Lung (tissue), 12 donors: ENCODE measurements around the gene NXPH3. TPM values are rescaled to one million over a fixed set of nuclear protein-coding genes. Genes with fewer than 3 reads are reported as not detected.

ENCODE experiments used
- ATAC-seq: fragments of 200-7000 bp; cut with Tn5 transposase; one replicate; pipeline ENCODE4 v1.9.1; 2020; ENCODE audit warnings: moderate number of reproducible peaks; ENCODE audit not compliant: insufficient read depth, low FRiP score
- DNase-seq, 3 donors: peaks; one replicate each; pipeline ENCODE4 v3.0.0-alpha.2; 2013 to 2017
- H3K27ac ChIP-seq, 2 donors: one replicate each; pipeline ENCODE4 v1.5.1; 2013; ENCODE audit warnings: mild to moderate bottlenecking in 2 of 2, moderate library complexity in 2 of 2, control low read depth in 1 of 2, inconsistent platforms in 1 of 2, low read depth in 1 of 2, low read length in 1 of 2
- H3K27me3 ChIP-seq, 3 donors: one replicate each; pipeline ENCODE4 v1.5.1; 2013; ENCODE audit warnings: low read length in 2 of 3; ENCODE audit not compliant: control insufficient read depth in 3 of 3, insufficient read depth in 3 of 3
- H3K36me3 ChIP-seq, 4 donors: one replicate each; pipeline ENCODE4 v1.5.1; 2013; ENCODE audit warnings: low read length in 4 of 4, mild to moderate bottlenecking in 1 of 4, moderate library complexity in 1 of 4; ENCODE audit not compliant: control insufficient read depth in 4 of 4, insufficient read depth in 4 of 4
- H3K4me1 ChIP-seq, 5 donors: one replicate each; pipeline ENCODE4 v1.5.1; 2013; ENCODE audit warnings: low read length in 5 of 5, mild to moderate bottlenecking in 2 of 5, moderate library complexity in 1 of 5; ENCODE audit not compliant: control insufficient read depth in 5 of 5, insufficient read depth in 5 of 5
- H3K4me3 ChIP-seq: one replicate; pipeline ENCODE4 v1.5.1; 2013; ENCODE audit warnings: mild to moderate bottlenecking, control low read depth, moderate library complexity
- H3K9ac ChIP-seq, 2 donors: one replicate each; pipeline ENCODE4 v1.5.1; 2013; ENCODE audit warnings: low read length in 2 of 2, control low read depth in 1 of 2; ENCODE audit not compliant: insufficient read depth in 1 of 2
- H3K9me3 ChIP-seq, 4 donors: one replicate each; pipeline ENCODE4 v1.5.1; 2013; ENCODE audit warnings: low read length in 3 of 4, mild to moderate bottlenecking in 1 of 4, moderate library complexity in 1 of 4; ENCODE audit not compliant: control insufficient read depth in 4 of 4, insufficient read depth in 3 of 4
- CTCF ChIP-seq: IDR thresholded peaks from 2 replicates; pipeline ENCODE4 v1.5.1; 2012; ENCODE audit warnings: mild to moderate bottlenecking; ENCODE audit errors: control extremely low read depth, extremely low read depth
- WGBS, 2 donors: extraction: QIAGEN DNeasy Blood & Tissue Kit; methylation state at CpG; one replicate each; pipeline ENCODE4 v1.1.7; 2013; 5-methylcytosine and 5-hydroxymethylcytosine counted together
- polyA plus RNA-seq, 2 donors: library from polyadenylated mRNA; stranded (reverse); fragments of 200-250 nt; gene quantifications; one replicate each; pipeline ENCODE4 v1.2.1, GENCODE V29; 2013
- total RNA-seq, 2 donors: library from RNA; depleted of rRNA in 1 of 2; stranded (reverse); fragments of >200 nt in 1 of 2; gene quantifications; one replicate each; pipeline ENCODE4 v1.2.1, GENCODE V29; 2014 to 2021
- donor health status: control.
- donor health status: control.
- donor health status: Bipolar disorder and iron deficiency.
- donor health status: healthy.
- donor health status: DM: yes; HTN: yes; CAD: no.

The NXPH3 gene
- total and polyA plus RNA-seq, 4 donors: 1.1 to 3.1 (median 2.0) TPM

GRCh38 chr17:49588312-49588711 is 12.6 kb downstream of the NXPH3 start:
- no peak for TF ChIP-seq CTCF
- no peak for DNase-seq
- H3K4me1 ChIP-seq: peaks cover 0 to 3% (median 0%) of the 10 kb centered on the region in 5 donors
- 93 to 96% methylated on average over 8 of the region's 8 CpGs for WGBS, 2 donors
- no peak overlapping the region for H3K4me3 ChIP-seq
- H3K27me3 ChIP-seq: no peaks in the 10 kb centered on the region
- H3K27ac ChIP-seq: no peak overlapping the region
- H3K9me3 ChIP-seq: no peaks in the 10 kb centered on the region
- no peak for ATAC-seq
- H3K36me3 ChIP-seq: peaks cover 0 to 7% (median 4%) of the 10 kb centered on the region in 4 donors
- H3K9ac ChIP-seq: no peak overlapping the region

GRCh38 chr17:49588726-49589576 is 13.3 kb downstream of the NXPH3 start:
- Histone ChIP-seq H3K27me3 (no peaks in the 10 kb centered on the region), H3K4me3 (no peak overlapping the region), H3K9ac (no peak overlapping the region), H3K27ac (no peak overlapping the region), H3K36me3 (peaks cover 0 to 9% (median 5%) of the 10 kb centered on the region in 4 donors), H3K4me1 (peaks cover 0 to 3% (median 0%) of the 10 kb centered on the region in 5 donors), H3K9me3 (no peaks in the 10 kb centered on the region)
- ATAC-seq (no peak), DNase-seq (no peak)
- no peak for TF ChIP-seq CTCF
- 84 to 90% methylated on average over 8 of the region's 8 CpGs for WGBS, 2 donors

GRCh38 chr17:49589577-49589927 is 13.9 kb downstream of the NXPH3 start:
- Histone ChIP-seq H3K4me3 (no peak overlapping the region), H3K9me3 (no peaks in the 10 kb centered on the region), H3K27me3 (no peaks in the 10 kb centered on the region), H3K27ac (no peak overlapping the region), H3K36me3 (peaks cover 0 to 9% (median 5%) of the 10 kb centered on the region in 4 donors), H3K9ac (no peak overlapping the region), H3K4me1 (peaks cover 0 to 3% (median 0%) of the 10 kb centered on the region in 5 donors)
- no peak for TF ChIP-seq CTCF
- DNase-seq (no peak), ATAC-seq (no peak)
- 88 to 98% methylated on average over 2 of the region's 2 CpGs for WGBS, 2 donors
